Kidney epithelial cell (primary cell): Measurements from ENCODE around the gene MKNK2. TPM values are rescaled to one million over a fixed set of nuclear protein-coding genes. Genes with fewer than 3 reads are reported as not detected.

Experiments used
- DNase-seq: peaks from one replicate; pipeline ENCODE4 v3.0.0-alpha.2; 2010; ENCODE audit warnings: low read depth
- H3K27me3 ChIP-seq: 2 replicates; pipeline ENCODE4 v1.6.0; 2011; ENCODE audit warnings: low read length; ENCODE audit not compliant: control insufficient read depth, insufficient read depth
- H3K36me3 ChIP-seq: 2 replicates; pipeline ENCODE4 v1.5.1; 2011; ENCODE audit warnings: low read length; ENCODE audit not compliant: control insufficient read depth, insufficient read depth
- H3K4me3 ChIP-seq: 2 replicates; pipeline ENCODE4 v1.5.1; 2011; ENCODE audit warnings: low read depth, mild to moderate bottlenecking, control low read depth, low read length
- CTCF ChIP-seq: IDR thresholded peaks from 2 replicates; pipeline ENCODE4 v1.5.1; 2011; ENCODE audit warnings: mild to moderate bottlenecking, moderate library complexity, low read length, control low read depth, inconsistent platforms; ENCODE audit not compliant: insufficient read depth, poor library complexity, severe bottlenecking
- total RNA-seq: library from RNA; depleted of rRNA; stranded (reverse); fragments of >200 nt; gene quantifications from 2 replicates; pipeline ENCODE4 v1.2.3, GENCODE V29; 2015

MKNK2 gene
- total RNA-seq, 1 donor from 2014 or later, result 253 TPM

- Histone ChIP-seq H3K36me3 (peaks cover 2% of the 10 kb centered on the region), H3K4me3 (no peak overlapping the region), H3K27me3 (no peaks in the 10 kb centered on the region)
- TF ChIP-seq CTCF, result no peak
- no peak for DNase-seq
Measured at GRCh38 chr19:2042485-2043250, 8.4 kb downstream of the MKNK2 start.

- H3K36me3 ChIP-seq, result peaks cover 2% of the 10 kb centered on the region
- DNase-seq, result peak; percentile 74
- peak overlapping the region; percentile 30 for H3K4me3 ChIP-seq
- no peak for TF ChIP-seq CTCF
- no peaks in the 10 kb centered on the region for H3K27me3 ChIP-seq
Measured at GRCh38 chr19:2041683-2042484, 9.2 kb downstream of the MKNK2 start.

- DNase-seq, result no peak
- Histone ChIP-seq H3K27me3 (no peaks in the 10 kb centered on the region), H3K36me3 (peaks cover 1% of the 10 kb centered on the region), H3K4me3 (peak overlapping the region; percentile 30)
- TF ChIP-seq CTCF, result no peak
Measured at GRCh38 chr19:2041433-2041682, 9.7 kb downstream of the MKNK2 start.

- no peaks in the 10 kb centered on the region for H3K27me3 ChIP-seq
- TF ChIP-seq CTCF, result no peak
- H3K4me3 ChIP-seq, result no peak overlapping the region
- DNase-seq, result no peak
- peaks cover 1% of the 10 kb centered on the region for H3K36me3 ChIP-seq
Measured at GRCh38 chr19:2040647-2041432, 10.2 kb downstream of the MKNK2 start.

- no peaks in the 10 kb centered on the region for H3K27me3 ChIP-seq
- peaks cover 1% of the 10 kb centered on the region for H3K36me3 ChIP-seq
- H3K4me3 ChIP-seq, result no peak overlapping the region
- no peak for DNase-seq
- no peak for TF ChIP-seq CTCF
Measured at GRCh38 chr19:2039959-2040646, 10.9 kb downstream of the MKNK2 start.
